Tibial nerve (tissue), 3 donors: ENCODE measurements around the gene EP400.

Source experiments
- POLR2A ChIP-seq, 2 donors: fragments of 450-650 bp; IDR thresholded peaks; one replicate each; pipeline ENCODE4 v1.6.1; 2017; ENCODE audit warnings: antibody characterized with exemption in 2 of 2, mild to moderate bottlenecking in 2 of 2, moderate library complexity in 2 of 2
- TF ChIP-seq, protein P1 (sequence below), 5 experiments: fragments of 200-600 bp in 3 of 5; fragments of 450-650 bp in 2 of 5; sonication (generic) in 3 of 5; IDR thresholded peaks; one replicate each; pipeline ENCODE4 v1.5.1; 2016 to 2019; ENCODE audit warnings: antibody characterized with exemption in 5 of 5, mild to moderate bottlenecking in 3 of 5, moderate library complexity in 2 of 5

DNA sequence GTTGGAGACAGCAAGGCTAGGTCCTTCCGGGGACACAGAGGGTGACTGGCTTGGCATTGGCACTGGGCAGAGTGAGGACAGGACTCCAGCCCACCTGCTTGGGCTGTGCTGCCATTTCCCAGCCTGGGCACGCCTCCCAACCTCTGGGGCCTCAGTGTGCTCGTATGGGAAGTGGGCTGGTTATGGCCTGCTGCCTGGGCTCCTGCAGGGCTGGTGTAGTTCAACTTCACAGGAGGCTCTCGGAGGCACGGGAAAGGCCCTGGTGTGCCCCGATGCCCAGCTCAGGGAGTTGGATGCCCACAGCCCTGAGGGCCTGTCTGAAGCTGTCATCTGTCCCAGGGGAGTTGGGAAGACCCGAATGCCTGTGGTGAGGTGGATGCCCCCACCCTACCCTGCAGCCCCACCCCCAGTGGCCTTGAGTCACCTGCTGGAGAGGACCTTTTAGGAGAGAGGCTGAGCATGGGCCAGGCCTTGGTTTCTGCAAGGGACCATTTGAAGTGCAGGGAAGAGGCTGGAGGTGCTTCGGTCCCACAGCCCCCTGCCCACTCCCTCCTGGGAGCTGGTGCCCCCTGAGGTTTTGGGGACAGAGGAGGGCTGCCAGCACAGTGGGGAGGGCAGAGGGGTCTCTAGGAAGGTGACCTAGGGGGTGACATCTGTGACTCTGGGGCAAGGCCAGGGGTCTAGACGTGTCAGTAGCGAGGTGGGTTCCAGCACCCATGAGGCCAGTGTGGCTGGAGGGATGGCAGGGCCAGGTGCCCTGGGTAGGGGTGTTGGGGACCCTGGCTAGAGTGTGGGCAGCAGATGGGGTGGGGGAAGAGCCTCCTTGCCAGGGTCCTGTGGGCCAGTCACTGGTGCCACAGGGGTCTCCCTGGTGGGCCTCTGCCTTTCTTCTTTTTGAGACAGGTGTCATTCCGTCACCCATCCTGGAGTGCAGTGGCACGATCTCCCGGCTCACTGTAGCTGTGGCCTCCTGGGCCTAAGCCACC lies 46.2 kb upstream of the EP400 start:
- TF ChIP-seq, protein P1, sequence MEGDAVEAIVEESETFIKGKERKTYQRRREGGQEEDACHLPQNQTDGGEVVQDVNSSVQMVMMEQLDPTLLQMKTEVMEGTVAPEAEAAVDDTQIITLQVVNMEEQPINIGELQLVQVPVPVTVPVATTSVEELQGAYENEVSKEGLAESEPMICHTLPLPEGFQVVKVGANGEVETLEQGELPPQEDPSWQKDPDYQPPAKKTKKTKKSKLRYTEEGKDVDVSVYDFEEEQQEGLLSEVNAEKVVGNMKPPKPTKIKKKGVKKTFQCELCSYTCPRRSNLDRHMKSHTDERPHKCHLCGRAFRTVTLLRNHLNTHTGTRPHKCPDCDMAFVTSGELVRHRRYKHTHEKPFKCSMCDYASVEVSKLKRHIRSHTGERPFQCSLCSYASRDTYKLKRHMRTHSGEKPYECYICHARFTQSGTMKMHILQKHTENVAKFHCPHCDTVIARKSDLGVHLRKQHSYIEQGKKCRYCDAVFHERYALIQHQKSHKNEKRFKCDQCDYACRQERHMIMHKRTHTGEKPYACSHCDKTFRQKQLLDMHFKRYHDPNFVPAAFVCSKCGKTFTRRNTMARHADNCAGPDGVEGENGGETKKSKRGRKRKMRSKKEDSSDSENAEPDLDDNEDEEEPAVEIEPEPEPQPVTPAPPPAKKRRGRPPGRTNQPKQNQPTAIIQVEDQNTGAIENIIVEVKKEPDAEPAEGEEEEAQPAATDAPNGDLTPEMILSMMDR (IDR thresholded peaks at IDR 0.05): no peak
- no peak for TF ChIP-seq POLR2A (IDR thresholded peaks at IDR 0.05)
